ENCODE measurements around the gene ARID1B.

The ARID1B gene

GRCh38 chr6:157203312-157203744 lies 426.1 kb downstream of the ARID1B start:
- Histone ChIP-seq H3K4me2 (ENCODE audit: low read length) (no peak overlapping the region), H2AFZ (ENCODE audit: low read length) (no peak overlapping the region), H3K9me3 (ENCODE audit: low read length) (no peaks in the 10 kb centered on the region), H3K9ac (ENCODE audit: low read length) (no peak overlapping the region), H3F3A (ENCODE audit: insufficient read depth, low read length) (no peaks in the 10 kb centered on the region), H3K36me3 (ENCODE audit: insufficient read depth, low read length) (peaks cover 84% of the 10 kb centered on the region), H3K79me2 (ENCODE audit: insufficient read depth, low read length) (no peaks in the 10 kb centered on the region), H4K20me1 (ENCODE audit: insufficient read depth, low read length) (no peaks in the 10 kb centered on the region), H3K4me1 (ENCODE audit: insufficient read depth, low read length, severe bottlenecking) (no peaks in the 10 kb centered on the region), H3K27ac (ENCODE audit: low read depth, low read length, poor library complexity, severe bottlenecking) (no peak overlapping the region), H3K27me3 (ENCODE audit: insufficient read depth, low read length) (no peaks in the 10 kb centered on the region), H3K4me3 (ENCODE audit: low read depth, low read length, poor library complexity, severe bottlenecking) (no peak overlapping the region), H3K9me2 (ENCODE audit: low read depth, low read length) (no peaks in the 10 kb centered on the region)
- TF ChIP-seq CTCF (IDR thresholded peaks at IDR 0.05; ENCODE audit: low read length) (no peak), EZH2 (IDR thresholded peaks at IDR 0.05; ENCODE audit: borderline replicate concordance, low read length) (no peak)

- Histone ChIP-seq H2AFZ (ENCODE audit: low read length) (no peak overlapping the region), H3K9ac (ENCODE audit: low read length) (no peak overlapping the region), H3K27me3 (ENCODE audit: insufficient read depth, low read length) (no peaks in the 10 kb centered on the region), H3K4me2 (ENCODE audit: low read length) (no peak overlapping the region), H3K79me2 (ENCODE audit: insufficient read depth, low read length) (no peaks in the 10 kb centered on the region), H3K4me3 (ENCODE audit: low read depth, low read length, poor library complexity, severe bottlenecking) (no peak overlapping the region), H3K9me3 (ENCODE audit: low read length) (no peaks in the 10 kb centered on the region), H3K9me2 (ENCODE audit: low read depth, low read length) (no peaks in the 10 kb centered on the region), H3K27ac (ENCODE audit: low read depth, low read length, poor library complexity, severe bottlenecking) (no peak overlapping the region), H4K20me1 (ENCODE audit: insufficient read depth, low read length) (no peaks in the 10 kb centered on the region), H3K4me1 (ENCODE audit: insufficient read depth, low read length, severe bottlenecking) (no peaks in the 10 kb centered on the region), H3K36me3 (ENCODE audit: insufficient read depth, low read length) (peaks cover 81% of the 10 kb centered on the region), H3F3A (ENCODE audit: insufficient read depth, low read length) (no peaks in the 10 kb centered on the region)
- TF ChIP-seq CTCF (IDR thresholded peaks at IDR 0.05; ENCODE audit: low read length): no peak
- no peak for TF ChIP-seq EZH2 (IDR thresholded peaks at IDR 0.05; ENCODE audit: borderline replicate concordance, low read length)
These were observed 426.6 kb downstream of the ARID1B start for GRCh38 chr6:157203764-157204163.

GRCh38 chr6:157205473-157206358 lies 428.5 kb downstream of the ARID1B start:
- no peaks in the 10 kb centered on the region for H3K79me2 ChIP-seq (ENCODE audit: insufficient read depth, low read length)
- H3F3A ChIP-seq (ENCODE audit: insufficient read depth, low read length): no peaks in the 10 kb centered on the region
- no peak overlapping the region for H3K9ac ChIP-seq (ENCODE audit: low read length)
- no peaks in the 10 kb centered on the region for H3K27me3 ChIP-seq (ENCODE audit: insufficient read depth, low read length)
- no peaks in the 10 kb centered on the region for H3K9me2 ChIP-seq (ENCODE audit: low read depth, low read length)
- no peak overlapping the region for H3K27ac ChIP-seq (ENCODE audit: low read depth, low read length, poor library complexity, severe bottlenecking)
- H2AFZ ChIP-seq (ENCODE audit: low read length): no peak overlapping the region
- H3K4me1 ChIP-seq (ENCODE audit: insufficient read depth, low read length, severe bottlenecking): no peaks in the 10 kb centered on the region
- no peaks in the 10 kb centered on the region for H3K9me3 ChIP-seq (ENCODE audit: low read length)
- no peak for TF ChIP-seq CTCF (IDR thresholded peaks at IDR 0.05; ENCODE audit: low read length)
- TF ChIP-seq EZH2 (IDR thresholded peaks at IDR 0.05; ENCODE audit: borderline replicate concordance, low read length): no peak
- H4K20me1 ChIP-seq (ENCODE audit: insufficient read depth, low read length): no peaks in the 10 kb centered on the region
- H3K36me3 ChIP-seq (ENCODE audit: insufficient read depth, low read length): peaks cover 70% of the 10 kb centered on the region
- H3K4me3 ChIP-seq (ENCODE audit: low read depth, low read length, poor library complexity, severe bottlenecking): no peak overlapping the region
- no peak overlapping the region for H3K4me2 ChIP-seq (ENCODE audit: low read length)

Data from OCI-LY1 (cell line).